GM12801 (cell line): ENCODE measurements around the gene AHSP.

Source experiments
- TF ChIP-seq, protein P1 (sequence below): IDR thresholded peaks from one replicate; pipeline ENCODE4 v1.5.1; 2011; ENCODE audit warnings: control low read depth; ENCODE audit not compliant: insufficient read length; ENCODE audit errors: extremely low read depth

Gene AHSP

DNA sequence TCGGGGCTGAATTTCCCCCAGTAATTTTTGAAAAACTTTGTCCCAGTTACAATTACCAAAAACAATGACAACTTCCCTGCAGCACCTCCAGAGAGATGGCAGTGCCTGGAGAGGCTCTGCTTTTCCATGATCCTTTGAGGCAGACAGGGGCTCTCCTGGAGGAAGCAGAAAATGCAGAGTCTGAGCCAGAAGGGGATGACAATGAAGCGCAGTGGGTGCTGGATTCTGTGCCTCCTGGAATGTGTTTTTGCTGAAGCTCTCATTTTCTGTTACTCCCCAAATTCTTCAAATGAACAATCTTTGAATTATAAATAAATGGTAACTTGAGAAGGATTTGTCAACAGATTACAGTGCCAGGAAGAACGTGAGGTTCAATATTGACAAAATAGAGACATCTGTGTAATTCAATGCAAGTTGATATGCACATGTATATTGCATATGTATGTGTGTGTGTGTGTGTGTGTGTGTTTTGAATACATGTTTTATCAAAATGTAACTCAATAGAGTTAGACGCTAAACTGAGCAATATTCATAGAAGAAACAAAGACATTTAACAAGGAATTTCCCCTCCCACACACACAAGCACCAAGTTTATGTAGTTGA is 9.8 kb upstream of the AHSP start:
- TF ChIP-seq, protein P1, sequence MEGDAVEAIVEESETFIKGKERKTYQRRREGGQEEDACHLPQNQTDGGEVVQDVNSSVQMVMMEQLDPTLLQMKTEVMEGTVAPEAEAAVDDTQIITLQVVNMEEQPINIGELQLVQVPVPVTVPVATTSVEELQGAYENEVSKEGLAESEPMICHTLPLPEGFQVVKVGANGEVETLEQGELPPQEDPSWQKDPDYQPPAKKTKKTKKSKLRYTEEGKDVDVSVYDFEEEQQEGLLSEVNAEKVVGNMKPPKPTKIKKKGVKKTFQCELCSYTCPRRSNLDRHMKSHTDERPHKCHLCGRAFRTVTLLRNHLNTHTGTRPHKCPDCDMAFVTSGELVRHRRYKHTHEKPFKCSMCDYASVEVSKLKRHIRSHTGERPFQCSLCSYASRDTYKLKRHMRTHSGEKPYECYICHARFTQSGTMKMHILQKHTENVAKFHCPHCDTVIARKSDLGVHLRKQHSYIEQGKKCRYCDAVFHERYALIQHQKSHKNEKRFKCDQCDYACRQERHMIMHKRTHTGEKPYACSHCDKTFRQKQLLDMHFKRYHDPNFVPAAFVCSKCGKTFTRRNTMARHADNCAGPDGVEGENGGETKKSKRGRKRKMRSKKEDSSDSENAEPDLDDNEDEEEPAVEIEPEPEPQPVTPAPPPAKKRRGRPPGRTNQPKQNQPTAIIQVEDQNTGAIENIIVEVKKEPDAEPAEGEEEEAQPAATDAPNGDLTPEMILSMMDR = no peak

DNA sequence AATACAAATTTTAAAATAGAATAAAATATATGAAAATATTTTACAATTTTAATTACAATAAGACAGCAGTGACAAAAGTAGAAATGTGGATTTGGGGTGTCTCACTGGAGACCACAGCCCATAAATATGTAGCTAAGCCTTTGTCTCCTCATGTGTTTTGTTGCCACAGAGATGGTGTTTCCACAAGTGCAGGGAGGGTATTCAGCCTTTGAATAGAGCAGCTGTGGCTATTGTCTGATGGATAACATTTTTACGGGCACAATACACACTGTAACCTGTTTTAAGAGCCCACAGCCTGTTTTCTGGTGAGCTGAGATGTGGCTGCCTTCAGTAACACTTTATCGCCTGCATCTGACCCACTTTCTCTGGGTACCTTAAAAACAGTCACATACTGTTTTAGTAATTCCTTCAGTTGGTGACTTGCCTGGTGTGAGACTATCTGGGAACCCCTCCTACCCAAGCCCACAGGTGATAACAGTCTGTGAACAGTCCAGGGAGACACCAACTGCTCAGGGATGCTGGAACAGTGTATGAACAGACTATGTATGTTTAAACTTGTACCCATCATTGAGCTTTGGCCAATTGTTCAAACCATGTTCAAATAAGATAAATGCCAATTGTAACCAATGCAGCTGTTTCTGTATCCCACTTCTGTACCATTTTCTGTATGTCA is 7.8 kb upstream of the AHSP start:
- TF ChIP-seq, protein P1 = no peak

DNA sequence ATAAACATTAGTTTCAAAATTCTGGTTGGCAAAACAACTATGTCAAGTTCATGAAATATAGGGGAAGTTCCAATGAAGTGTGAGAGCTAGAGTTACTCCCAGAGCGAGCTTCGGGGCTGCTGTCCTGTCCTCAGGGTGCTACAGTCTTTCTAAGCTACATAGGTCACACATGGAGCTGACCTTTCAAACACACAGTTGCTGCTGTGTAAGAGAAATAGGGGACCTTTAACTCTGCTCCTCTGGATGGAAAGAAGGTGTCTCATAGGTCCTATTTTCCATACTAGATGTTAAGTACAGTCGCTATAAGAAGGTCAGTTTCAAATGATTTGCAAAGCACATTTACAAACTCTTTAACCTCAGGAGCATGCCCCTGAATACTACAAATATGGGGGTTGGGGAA is 6.3 kb upstream of the AHSP start:
- TF ChIP-seq, protein P1 = no peak

DNA sequence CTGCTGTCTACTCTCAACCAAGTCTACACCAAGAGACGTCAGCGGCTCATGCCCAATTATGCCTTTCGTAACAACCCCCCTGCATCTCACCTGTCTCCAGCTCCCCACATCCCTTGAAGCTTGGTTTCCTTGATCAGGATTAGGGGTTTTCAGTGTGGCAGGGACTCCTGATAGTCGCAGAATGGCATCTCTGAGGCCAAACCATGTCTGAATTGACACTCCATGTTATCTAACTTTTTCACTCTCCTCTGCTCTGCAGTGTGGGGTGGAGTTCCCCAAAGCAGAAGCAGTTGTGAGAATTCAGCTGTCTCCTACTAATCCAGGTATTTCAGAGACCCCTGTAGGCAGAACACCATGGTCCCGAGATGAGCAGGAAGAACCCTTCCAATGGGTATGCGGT is 5.6 kb upstream of the AHSP start:
- TF ChIP-seq, protein P1 = no peak

DNA sequence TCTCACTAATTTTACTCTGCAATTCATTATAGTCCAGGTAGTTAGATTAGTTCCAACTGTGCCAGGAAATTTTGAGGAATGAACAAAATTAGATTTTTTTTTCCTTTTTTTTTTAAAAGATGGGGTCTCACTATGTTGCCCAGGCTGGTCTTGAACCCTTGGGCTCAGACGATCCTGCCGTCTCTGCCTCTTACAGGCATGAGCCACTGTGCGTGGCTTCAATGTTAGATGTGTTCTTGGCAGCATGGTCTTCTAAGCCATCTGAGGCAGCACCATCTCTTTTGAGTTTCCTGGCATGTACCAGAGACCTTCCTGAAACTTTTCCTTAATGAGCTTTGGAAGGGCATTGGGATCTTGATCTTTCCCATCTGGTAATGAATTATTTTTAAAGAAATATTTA is 2.6 kb upstream of the AHSP start:
- TF ChIP-seq, protein P1 = no peak

DNA sequence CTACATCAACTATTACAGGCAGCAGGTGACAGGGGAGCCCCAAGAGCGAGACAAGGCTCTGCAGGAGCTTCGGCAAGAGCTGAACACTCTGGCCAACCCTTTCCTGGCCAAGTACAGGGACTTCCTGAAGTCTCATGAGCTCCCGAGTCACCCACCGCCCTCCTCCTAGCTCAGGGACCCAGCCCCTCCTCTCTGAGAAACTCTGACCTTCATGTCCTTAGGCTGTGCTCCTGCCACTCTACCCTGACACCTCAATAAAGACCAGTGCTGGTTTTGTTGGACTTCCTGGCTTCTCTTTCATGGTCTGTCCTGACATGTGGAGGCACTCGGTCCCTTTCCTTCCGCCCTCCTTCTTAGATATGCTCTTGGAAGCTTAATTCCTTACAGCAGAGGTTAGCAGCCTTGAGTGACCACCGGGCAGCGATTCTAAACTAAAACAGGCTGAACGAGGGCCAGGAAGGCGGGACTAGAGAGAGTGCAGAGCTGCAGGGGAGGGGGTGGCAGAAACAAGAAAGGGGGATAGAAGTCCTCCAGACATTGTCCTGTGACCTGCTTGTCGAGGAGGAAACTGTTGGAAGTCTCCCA is 915 bp downstream of the AHSP start:
- TF ChIP-seq, protein P1 = no peak

DNA sequence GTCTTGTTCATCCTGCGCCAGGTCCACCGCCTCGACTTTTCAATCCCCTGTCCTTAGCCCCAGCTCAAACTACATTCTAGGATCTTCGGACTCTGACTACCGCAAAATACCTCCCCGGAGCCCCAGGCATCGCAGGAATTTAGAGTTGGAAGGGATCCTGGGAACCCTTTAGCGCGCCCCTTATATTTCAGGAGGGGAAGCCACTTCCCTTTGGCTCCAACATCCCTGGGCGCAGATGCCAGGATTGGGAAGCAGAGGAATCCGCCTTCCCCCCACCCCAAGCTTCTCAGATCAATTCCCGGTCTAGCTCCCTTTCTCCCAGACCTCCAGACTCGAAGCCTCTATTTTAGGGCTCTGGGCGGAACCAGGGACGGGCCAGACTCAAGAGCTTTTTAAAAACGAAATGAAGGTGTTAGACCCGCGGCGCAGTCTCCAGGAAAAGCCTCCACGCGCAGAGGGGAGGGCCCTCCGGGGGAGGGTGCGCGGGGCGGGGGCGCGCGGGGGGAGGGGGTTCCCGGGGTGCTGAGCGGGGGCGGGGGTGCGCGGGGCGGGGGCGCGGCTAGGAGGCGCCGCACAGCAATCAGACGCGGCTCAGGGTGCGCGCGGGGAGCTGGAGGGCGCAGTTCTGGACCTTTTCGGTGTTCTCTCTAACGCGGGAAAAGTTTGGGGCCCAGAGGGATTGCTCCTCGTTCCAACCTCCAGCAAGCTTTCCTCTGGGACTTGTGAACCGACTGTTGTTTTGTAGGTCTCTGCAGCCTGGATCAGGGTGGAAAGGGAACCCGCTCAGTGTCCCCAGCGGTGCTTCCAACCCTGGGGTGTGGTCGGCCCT is 1.6 kb downstream of the AHSP start:
- TF ChIP-seq, protein P1 = no peak
